BLaER1 (cell line): ENCODE measurements around the gene PRSS37.
"Not testable (repeated sequence)": the region's sequence is repeated elsewhere in the genome, so short reads cannot be mapped to it uniquely, and the experiment has no call there.

Experiments
- H3K27ac ChIP-seq: shearing (Covaris generic); formaldehyde crosslinking; 2 replicates; pipeline ENCODE4 v1.8.1; 2022
- H3K27me3 ChIP-seq: shearing (Covaris generic); formaldehyde crosslinking; 2 replicates; pipeline ENCODE4 v1.8.1; 2022
- H3K36me3 ChIP-seq: shearing (Covaris generic); formaldehyde crosslinking; 2 replicates; pipeline ENCODE4 v1.8.1; 2022
- H3K4me1 ChIP-seq: shearing (Covaris generic); formaldehyde crosslinking; 2 replicates; pipeline ENCODE4 v1.8.1; 2022
- H3K4me2 ChIP-seq: shearing (Covaris generic); formaldehyde crosslinking; 2 replicates; pipeline ENCODE4 v1.8.1; 2022
- H3K4me3 ChIP-seq: shearing (Covaris generic); formaldehyde crosslinking; 2 replicates; pipeline ENCODE4 v1.8.1; 2022
- H3K9ac ChIP-seq: shearing (Covaris generic); formaldehyde crosslinking; 2 replicates; pipeline ENCODE4 v1.8.1; 2022
- H3K9me3 ChIP-seq: shearing (Covaris generic); formaldehyde crosslinking; 2 replicates; pipeline ENCODE4 v1.8.1; 2022
- H4K20me1 ChIP-seq: shearing (Covaris generic); formaldehyde crosslinking; 2 replicates; pipeline ENCODE4 v1.8.1; 2022
- Cebpa-rat ChIP-seq: shearing (Covaris generic); IDR thresholded peaks from 2 replicates; pipeline ENCODE4 v1.8.1; 2022

PRSS37 gene

DNA sequence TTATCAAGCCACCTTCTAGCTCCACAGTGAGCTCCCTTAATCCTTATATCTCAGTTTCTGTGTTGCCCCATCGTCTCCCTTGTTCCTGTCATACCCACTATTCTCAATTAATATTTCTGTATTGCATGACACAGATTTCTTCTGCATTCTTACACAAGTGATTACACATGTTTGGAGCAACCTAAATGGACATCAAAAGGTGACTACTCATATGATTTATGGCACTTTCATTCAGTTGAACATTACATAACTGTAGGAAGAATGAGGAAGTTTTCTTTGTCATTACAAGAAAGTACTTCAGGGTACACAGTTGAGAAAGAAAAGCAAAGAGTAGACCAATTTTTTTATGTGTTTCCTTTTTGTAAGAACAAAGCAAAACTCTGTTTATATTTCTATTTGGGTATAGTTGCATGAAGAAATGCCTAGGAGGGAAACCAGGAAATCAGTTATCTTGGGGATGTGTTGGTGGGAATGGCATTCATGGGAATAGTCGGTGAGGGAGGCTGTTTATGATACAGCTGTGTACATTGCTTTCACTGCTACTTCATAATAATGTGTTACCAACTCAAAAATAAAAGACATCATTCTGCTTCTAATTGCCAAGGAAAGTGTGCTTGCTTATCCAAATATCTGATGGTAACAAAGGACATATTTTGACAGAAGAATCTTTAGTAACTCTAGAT, 23.6 kb upstream of the PRSS37 start:
- Histone ChIP-seq H3K9ac (no peak overlapping the region), H3K4me3 (no peak overlapping the region), H3K4me2 (no peak overlapping the region), H3K9me3 (no peaks in the 10 kb centered on the region), H3K4me1 (no peaks in the 10 kb centered on the region), H3K27me3 (no peaks in the 10 kb centered on the region), H3K27ac (no peak overlapping the region), H4K20me1 (no peaks in the 10 kb centered on the region), H3K36me3 (no peaks in the 10 kb centered on the region)
- TF ChIP-seq Cebpa-rat, result no peak

GRCh38 chr7:141860207-141860606, 18.9 kb upstream of the PRSS37 start:
- Histone ChIP-seq H3K27me3 (no peaks in the 10 kb centered on the region), H3K4me2 (no peak overlapping the region), H3K27ac (no peak overlapping the region), H3K36me3 (no peaks in the 10 kb centered on the region), H4K20me1 (no peaks in the 10 kb centered on the region), H3K4me1 (no peaks in the 10 kb centered on the region), H3K9me3 (no peaks in the 10 kb centered on the region; the same call in 1 of the 2 replicates), H3K4me3 (no peak overlapping the region), H3K9ac (no peak overlapping the region)
- no peak for TF ChIP-seq Cebpa-rat

DNA sequence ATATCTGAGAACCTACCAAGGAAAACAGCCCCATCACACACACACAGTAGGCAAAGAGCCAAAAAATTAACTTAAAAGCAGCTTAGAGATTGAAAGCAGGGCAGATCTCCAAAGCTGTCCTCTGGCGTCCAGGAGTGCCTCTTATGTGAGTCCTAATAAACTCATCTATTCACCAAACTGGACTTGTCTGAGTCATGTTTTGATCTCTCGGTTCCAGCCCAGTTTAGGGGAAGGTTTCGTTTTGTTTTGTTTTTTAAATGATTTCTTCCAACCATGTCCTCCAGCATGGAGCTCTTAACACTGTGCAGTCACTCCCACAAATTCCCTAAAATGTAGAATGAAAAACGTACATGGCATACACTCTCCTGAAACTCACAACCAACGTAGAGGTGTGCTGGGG, 6.7 kb upstream of the PRSS37 start:
- no peaks in the 10 kb centered on the region for H3K36me3 ChIP-seq
- no peaks in the 10 kb centered on the region for H4K20me1 ChIP-seq
- no peaks in the 10 kb centered on the region for H3K27me3 ChIP-seq
- no peaks in the 10 kb centered on the region for H3K4me1 ChIP-seq
- no peak overlapping the region for H3K9ac ChIP-seq
- H3K4me3 ChIP-seq, result no peak overlapping the region
- no peak for TF ChIP-seq Cebpa-rat
- no peak overlapping the region for H3K27ac ChIP-seq
- H3K9me3 ChIP-seq, result peaks cover 9% of the 10 kb centered on the region
- H3K4me2 ChIP-seq, result no peak overlapping the region

- H3K4me3 ChIP-seq, result no peak overlapping the region
- no peak overlapping the region for H3K9ac ChIP-seq
- H3K27me3 ChIP-seq, result no peaks in the 10 kb centered on the region
- no peaks in the 10 kb centered on the region for H3K4me1 ChIP-seq
- H3K9me3 ChIP-seq, result no peaks in the 10 kb centered on the region
- H3K27ac ChIP-seq, result no peak overlapping the region
- no peak for TF ChIP-seq Cebpa-rat
- H3K36me3 ChIP-seq, result no peaks in the 10 kb centered on the region
- no peak overlapping the region for H3K4me2 ChIP-seq
- H4K20me1 ChIP-seq, result no peaks in the 10 kb centered on the region
Measured at GRCh38 chr7:141844256-141844655, 3.0 kb upstream of the PRSS37 start.

- Histone ChIP-seq H3K9me3 (no peaks in the 10 kb centered on the region), H3K27ac (no peak overlapping the region)
Measured at GRCh38 chr7:141842904-141843303, 1.6 kb upstream of the PRSS37 start.

GRCh38 chr7:141840708-141841107, 577 bp downstream of the PRSS37 start:
- Histone ChIP-seq H3K4me2 (no peak overlapping the region), H3K4me1 (no peaks in the 10 kb centered on the region), H4K20me1 (no peaks in the 10 kb centered on the region), H3K27me3 (no peaks in the 10 kb centered on the region), H3K4me3 (no peak overlapping the region), H3K36me3 (no peaks in the 10 kb centered on the region), H3K27ac (no peak overlapping the region), H3K9ac (no peak overlapping the region), H3K9me3 (no peaks in the 10 kb centered on the region)
- no peak for TF ChIP-seq Cebpa-rat

More at GRCh38 chr7:141842904-141843303, 1.6 kb upstream of the PRSS37 start:
- no peak for TF ChIP-seq Cebpa-rat
- no peak overlapping the region for H3K4me3 ChIP-seq
- no peaks in the 10 kb centered on the region for H3K36me3 ChIP-seq
- H3K4me1 ChIP-seq, result no peaks in the 10 kb centered on the region
- H3K4me2 ChIP-seq, result no peak overlapping the region
- no peak overlapping the region for H3K9ac ChIP-seq
- H3K27me3 ChIP-seq, result no peaks in the 10 kb centered on the region
- no peaks in the 10 kb centered on the region for H4K20me1 ChIP-seq

- TF ChIP-seq Cebpa-rat, result no peak
- Histone ChIP-seq H4K20me1 (no peaks in the 10 kb centered on the region), H3K4me2 (no peak overlapping the region)
Measured at GRCh38 chr7:141839256-141839655, 2.0 kb downstream of the PRSS37 start.

DNA sequence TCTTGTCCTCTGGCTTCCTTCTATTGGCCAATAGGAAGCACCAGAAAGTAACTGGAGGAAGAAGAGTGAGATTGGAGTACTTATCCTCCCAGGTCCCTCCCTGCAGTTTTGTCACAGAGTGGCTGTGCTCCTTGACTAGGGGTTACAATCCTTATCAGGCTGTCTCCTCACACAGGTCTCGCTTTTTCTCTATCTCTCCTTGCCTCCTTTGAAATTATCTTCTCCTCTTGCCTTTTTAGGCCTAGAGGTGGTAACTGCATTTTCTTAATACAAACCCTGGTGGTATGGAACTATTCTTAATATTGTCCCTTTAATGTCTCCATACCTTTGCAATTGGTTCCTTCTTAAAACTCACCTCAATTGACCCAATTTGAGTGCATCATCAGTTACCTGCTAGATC, 2.7 kb downstream of the PRSS37 start:
- no peak overlapping the region for H3K4me3 ChIP-seq
- no peaks in the 10 kb centered on the region for H3K27me3 ChIP-seq
- no peak for TF ChIP-seq Cebpa-rat
- H3K9ac ChIP-seq, result no peak overlapping the region
- no peaks in the 10 kb centered on the region for H4K20me1 ChIP-seq
- H3K27ac ChIP-seq, result no peak overlapping the region
- no peak overlapping the region for H3K4me2 ChIP-seq
- H3K9me3 ChIP-seq, result no peaks in the 10 kb centered on the region
- H3K4me1 ChIP-seq, result no peaks in the 10 kb centered on the region
- H3K36me3 ChIP-seq, result no peaks in the 10 kb centered on the region

More at GRCh38 chr7:141839256-141839655, 2.0 kb downstream of the PRSS37 start:
- Histone ChIP-seq H3K36me3 (no peaks in the 10 kb centered on the region), H3K27ac (no peak overlapping the region), H3K4me1 (no peaks in the 10 kb centered on the region), H3K9me3 (no peaks in the 10 kb centered on the region), H3K27me3 (no peaks in the 10 kb centered on the region), H3K9ac (no peak overlapping the region), H3K4me3 (no peak overlapping the region)

GRCh38 chr7:141837683-141838082, 3.6 kb downstream of the PRSS37 start:
- no peak overlapping the region for H3K9ac ChIP-seq
- H3K9me3 ChIP-seq, result no peaks in the 10 kb centered on the region
- no peak overlapping the region for H3K27ac ChIP-seq
- no peak overlapping the region for H3K4me2 ChIP-seq
- no peaks in the 10 kb centered on the region for H4K20me1 ChIP-seq
- TF ChIP-seq Cebpa-rat, result no peak
- H3K4me1 ChIP-seq, result no peaks in the 10 kb centered on the region
- no peaks in the 10 kb centered on the region for H3K27me3 ChIP-seq
- H3K4me3 ChIP-seq, result no peak overlapping the region
- no peaks in the 10 kb centered on the region for H3K36me3 ChIP-seq

- H3K27me3 ChIP-seq, H4K20me1 ChIP-seq, H3K27ac ChIP-seq, H3K4me2 ChIP-seq, H3K4me1 ChIP-seq, H3K4me3 ChIP-seq, H3K36me3 ChIP-seq, H3K9ac ChIP-seq: not testable (repeated sequence)
- H3K9me3 ChIP-seq, result peaks cover 57% of the 10 kb centered on the region
Measured at GRCh38 chr7:141822432-141822831, 18.9 kb downstream of the PRSS37 start.

GRCh38 chr7:141820067-141820466, 21.2 kb downstream of the PRSS37 start:
- Histone ChIP-seq H3K4me2 (no peak overlapping the region), H4K20me1 (no peaks in the 10 kb centered on the region), H3K27me3 (no peaks in the 10 kb centered on the region), H3K27ac (no peak overlapping the region), H3K4me3 (no peak overlapping the region), H3K4me1 (no peaks in the 10 kb centered on the region), H3K36me3 (peaks cover 4% of the 10 kb centered on the region; the same call in 1 of the 2 replicates), H3K9ac (no peak overlapping the region), H3K9me3 (peaks cover 57% of the 10 kb centered on the region)
- no peak for TF ChIP-seq Cebpa-rat
